Liver (tissue), 9 donors: ENCODE results near the gene CD47. TPM values are rescaled to one million over a fixed set of nuclear protein-coding genes. Genes with fewer than 3 reads are reported as not detected.

ENCODE experiments used
- DNase-seq: peaks from one replicate; pipeline ENCODE4 v3.0.0-alpha.2; 2017; ENCODE audit warnings: low spot score
- H3K27ac ChIP-seq, 2 donors: one replicate each; pipeline ENCODE4 v1.7.0; 2013; ENCODE audit warnings: inconsistent platforms in 2 of 2, low read length in 2 of 2, control low read depth in 1 of 2, low read depth in 1 of 2, mild to moderate bottlenecking in 1 of 2
- H3K27me3 ChIP-seq, 4 donors: one replicate each; pipeline versions ENCODE4 v1.6.1 to v1.7.0; 2013; ENCODE audit warnings: low read length in 3 of 4, inconsistent platforms in 1 of 4, mild to moderate bottlenecking in 1 of 4, moderate library complexity in 1 of 4; ENCODE audit not compliant: control insufficient read depth in 4 of 4, insufficient read depth in 4 of 4
- H3K36me3 ChIP-seq, 4 donors: one replicate each; pipeline versions ENCODE4 v1.6.1 to v1.7.0; 2013; ENCODE audit warnings: low read length in 3 of 4, mild to moderate bottlenecking in 3 of 4, low read depth in 1 of 4, moderate library complexity in 1 of 4; ENCODE audit not compliant: control insufficient read depth in 4 of 4, insufficient read depth in 3 of 4
- H3K4me1 ChIP-seq, 4 donors: one replicate each; pipeline versions ENCODE4 v1.6.1 to v1.7.0; 2013; ENCODE audit warnings: low read length in 3 of 4, mild to moderate bottlenecking in 3 of 4, moderate library complexity in 1 of 4; ENCODE audit not compliant: control insufficient read depth in 4 of 4, insufficient read depth in 4 of 4
- H3K4me3 ChIP-seq, 3 donors: one replicate each; pipeline versions ENCODE4 v1.6.1 to v1.7.0; 2013; ENCODE audit warnings: low read length in 3 of 3, control low read depth in 1 of 3, low read depth in 1 of 3, mild to moderate bottlenecking in 1 of 3
- H3K9ac ChIP-seq, 2 donors: one replicate each; pipeline ENCODE4 v1.7.0; 2013; ENCODE audit warnings: low read length in 2 of 2, mild to moderate bottlenecking in 2 of 2, moderate library complexity in 2 of 2, control low read depth in 1 of 2, low read depth in 1 of 2
- H3K9me3 ChIP-seq, 4 donors: one replicate each; pipeline versions ENCODE4 v1.6.1 to v1.7.0; 2013; ENCODE audit warnings: low read length in 3 of 4; ENCODE audit not compliant: control insufficient read depth in 4 of 4
- ATF3 ChIP-seq: IDR thresholded peaks from 2 replicates; pipeline ENCODE4 v1.6.1; 2016; ENCODE audit warnings: antibody characterized with exemption
- CTCF ChIP-seq: fragments of 150-350 bp; IDR thresholded peaks from 2 replicates; pipeline ENCODE4 v1.5.1; 2017; ENCODE audit warnings: improper control_type of control experiment, low read depth, low read length; ENCODE audit not compliant: missing input control
- EGR1 ChIP-seq, 2 donors: IDR thresholded peaks; 2 replicates each; pipeline ENCODE4 v1.6.1; 2016 to 2018; ENCODE audit warnings: antibody characterized with exemption in 2 of 2, low read depth in 2 of 2
- FOXA1 ChIP-seq: IDR thresholded peaks from 2 replicates; pipeline ENCODE4 v1.6.1; 2016; ENCODE audit warnings: antibody characterized with exemption
- FOXA2 ChIP-seq: IDR thresholded peaks from 2 replicates; pipeline ENCODE4 v1.6.1; 2016; ENCODE audit warnings: antibody characterized with exemption
- GABPA ChIP-seq, 2 donors: IDR thresholded peaks in 1 of 2; conservative IDR thresholded peaks in 1 of 2; 2 replicates each; pipeline ENCODE4 v1.6.1; 2016; ENCODE audit warnings: antibody characterized with exemption in 2 of 2, mild to moderate bottlenecking in 1 of 2, moderate library complexity in 1 of 2
- HNF4A ChIP-seq, 2 donors: conservative IDR thresholded peaks; 2 replicates each; pipeline ENCODE4 v1.6.1; 2016; ENCODE audit warnings: antibody characterized with exemption in 2 of 2, mild to moderate bottlenecking in 2 of 2
- HNF4G ChIP-seq: IDR thresholded peaks from 2 replicates; pipeline ENCODE4 v1.6.1; 2016; ENCODE audit warnings: antibody characterized with exemption
- JUND ChIP-seq, 2 donors: IDR thresholded peaks; 2 replicates each; pipeline ENCODE4 v1.6.1; 2016; ENCODE audit warnings: antibody characterized with exemption in 2 of 2
- MAX ChIP-seq: IDR thresholded peaks from 2 replicates; pipeline ENCODE4 v1.6.1; 2016; ENCODE audit warnings: antibody characterized with exemption
- NR2F2 ChIP-seq: IDR thresholded peaks from 2 replicates; pipeline ENCODE4 v1.6.1; 2016; ENCODE audit warnings: antibody characterized with exemption
- RAD21 ChIP-seq, 2 donors: IDR thresholded peaks; 2 replicates each; pipeline ENCODE4 v1.6.1; 2016; ENCODE audit warnings: antibody characterized with exemption in 2 of 2, mild to moderate bottlenecking in 2 of 2
- REST ChIP-seq: IDR thresholded peaks from 2 replicates; pipeline ENCODE4 v1.6.1; 2016; ENCODE audit warnings: antibody characterized with exemption, mild to moderate bottlenecking
- RXRA ChIP-seq, 2 donors: IDR thresholded peaks; 2 replicates each; pipeline ENCODE4 v1.6.1; 2017 to 2018; ENCODE audit warnings: antibody characterized with exemption in 2 of 2, mild to moderate bottlenecking in 1 of 2
- SP1 ChIP-seq: IDR thresholded peaks from 2 replicates; pipeline ENCODE4 v1.6.1; 2018; ENCODE audit warnings: antibody characterized with exemption, mild to moderate bottlenecking
- TAF1 ChIP-seq: conservative IDR thresholded peaks from 2 replicates; pipeline ENCODE4 v1.6.1; 2016; ENCODE audit warnings: antibody characterized with exemption, mild to moderate bottlenecking
- YY1 ChIP-seq: IDR thresholded peaks from 2 replicates; pipeline ENCODE4 v1.6.1; 2016; ENCODE audit warnings: antibody characterized with exemption, mild to moderate bottlenecking
- ZBTB33 ChIP-seq: IDR thresholded peaks from 2 replicates; pipeline ENCODE4 v1.6.1; 2016; ENCODE audit warnings: antibody characterized with exemption
- WGBS: extraction: QIAGEN DNeasy Blood & Tissue Kit; methylation state at CpG from one replicate; pipeline ENCODE4 v1.1.7; 2013; 5-methylcytosine and 5-hydroxymethylcytosine counted together
- polyA plus RNA-seq, 2 donors: library from polyadenylated mRNA; stranded (reverse) in 1 of 2; unstranded in 1 of 2; fragments of 200-250 nt in 1 of 2; fragments of >200 nt in 1 of 2; fragmentation: Nextera tagmentation in 1 of 2; extraction: Ambion mirVana in 1 of 2; gene quantifications; one replicate each; pipeline versions ENCODE4 v1.2.1 to v1.2.3, GENCODE V29; 2013 to 2015
- total RNA-seq, 2 donors: library from RNA; depleted of rRNA; stranded (reverse); fragments of >200 nt; gene quantifications; one replicate each; pipeline ENCODE4 v1.2.3, GENCODE V29; 2014
- donor health status: healthy.
- donor health status: healthy.
- donor health status: healthy.
- donor health status: healthy.
- donor health status: healthy.

The CD47 gene
- total and polyA plus RNA-seq, 4 donors: 23.4 to 39.5 (median 33.9) TPM

GRCh38 chr3:108047987-108048386 is 42.8 kb downstream of the CD47 start (continued):
- TF ChIP-seq CTCF (no peak), SP1 (no peak), ATF3 (no peak)

- Histone ChIP-seq H3K4me3 (no peak overlapping the region), H3K36me3 (peaks cover 0 to 9% (median 3%) of the 10 kb centered on the region in 4 donors)
- DNase-seq: no peak
Observed at GRCh38 chr3:108046247-108046646, 44.6 kb downstream of the CD47 start.

More at GRCh38 chr3:108046247-108046646, 44.6 kb downstream of the CD47 start:
- TF ChIP-seq GABPA (IDR thresholded peaks at IDR 0.05 in 1 of 2, conservative IDR thresholded peaks at IDR 0.05 in 1 of 2) (no peak), YY1 (no peak), HNF4G (no peak), FOXA1 (no peak), RAD21 (IDR thresholded peaks at IDR 0.05) (no peak), ATF3 (no peak), ZBTB33 (no peak), NR2F2 (no peak), RXRA (IDR thresholded peaks at IDR 0.05) (no peak), FOXA2 (no peak), EGR1 (IDR thresholded peaks at IDR 0.05; ENCODE audit: low read depth in 2 of 2) (no peak), TAF1 (no peak), MAX (no peak), HNF4A (conservative IDR thresholded peaks at IDR 0.05) (no peak), REST (no peak), SP1 (no peak), CTCF (no peak), JUND (IDR thresholded peaks at IDR 0.05) (no peak)
- WGBS: 94% methylated on average over 1 of the region's 1 CpG
- no peak overlapping the region for H3K27ac ChIP-seq
- no peaks in the 10 kb centered on the region for H3K27me3 ChIP-seq
- H3K4me1 ChIP-seq: no peaks in the 10 kb centered on the region
- H3K9me3 ChIP-seq: no peaks in the 10 kb centered on the region
- H3K9ac ChIP-seq: no peak overlapping the region
